Mesenchymal stem cell (in vitro differentiated cells and primary cell): ENCODE results near the gene SEC14L5.

Experiments
- DNase-seq: peaks from one replicate; pipeline ENCODE4 v3.0.0-alpha.2; 2013
- H2AFZ ChIP-seq: one replicate; pipeline ENCODE4 v1.6.1; 2013; ENCODE audit warnings: low read depth, mild to moderate bottlenecking, control low read depth, inconsistent platforms, low read length, moderate library complexity
- H2AK5ac ChIP-seq: 2 replicates; pipeline ENCODE4 v1.6.1; 2013; ENCODE audit warnings: low read length, moderate library complexity, mild to moderate bottlenecking, inconsistent platforms; ENCODE audit not compliant: severe bottlenecking
- H2BK120ac ChIP-seq: one replicate; pipeline ENCODE4 v1.6.1; 2013; ENCODE audit warnings: low read depth, mild to moderate bottlenecking, inconsistent platforms, low read length, moderate library complexity
- H2BK12ac ChIP-seq, 2 experiments: one replicate each; pipeline ENCODE4 v1.6.1; 2013; ENCODE audit warnings: inconsistent platforms in 2 of 2, low read length in 2 of 2, mild to moderate bottlenecking in 2 of 2, moderate library complexity in 2 of 2, control low read depth in 1 of 2
- H2BK15ac ChIP-seq: one replicate; pipeline ENCODE4 v1.6.1; 2013; ENCODE audit warnings: mild to moderate bottlenecking, low read depth, inconsistent platforms; ENCODE audit not compliant: poor library complexity, severe bottlenecking
- H2BK5ac ChIP-seq: 2 replicates; pipeline ENCODE4 v1.6.1; 2013; ENCODE audit warnings: low read depth, mild to moderate bottlenecking, low read length, control low read depth, inconsistent platforms; ENCODE audit not compliant: poor library complexity, severe bottlenecking
- H3K14ac ChIP-seq, 2 experiments: one replicate each; pipeline ENCODE4 v1.6.1; 2013; ENCODE audit warnings: inconsistent platforms in 2 of 2, low read length in 2 of 2, control low read depth in 1 of 2, mild to moderate bottlenecking in 1 of 2, moderate library complexity in 1 of 2
- H3K18ac ChIP-seq, 2 experiments: one replicate each; pipeline ENCODE4 v1.6.1; 2013; ENCODE audit warnings: inconsistent platforms in 2 of 2, low read length in 2 of 2, control low read depth in 1 of 2, low read depth in 1 of 2, mild to moderate bottlenecking in 1 of 2
- H3K23ac ChIP-seq, 2 experiments: one replicate each; pipeline ENCODE4 v1.6.1; 2013; ENCODE audit warnings: inconsistent platforms in 2 of 2, low read length in 2 of 2, mild to moderate bottlenecking in 2 of 2, moderate library complexity in 2 of 2, control low read depth in 1 of 2
- H3K27ac ChIP-seq: 2 replicates; pipeline ENCODE4 v1.5.1; 2013; ENCODE audit warnings: mild to moderate bottlenecking, moderate library complexity, low read length, control low read depth, inconsistent platforms; ENCODE audit not compliant: poor library complexity, severe bottlenecking
- H3K27me3 ChIP-seq, 2 experiments: 2 replicates each; pipeline versions ENCODE4 v1.6.1 to v1.7.0; 2013; ENCODE audit warnings: low read length in 2 of 2, mild to moderate bottlenecking in 2 of 2, moderate library complexity in 2 of 2, control low read depth in 1 of 2, inconsistent platforms in 1 of 2; ENCODE audit not compliant: control insufficient read depth in 1 of 2, insufficient read depth in 1 of 2
- H3K36me3 ChIP-seq, 2 experiments: 2 replicates each; pipeline versions ENCODE4 v1.6.1 to v1.7.0; 2013; ENCODE audit warnings: low read length in 2 of 2, control low read depth in 1 of 2, inconsistent platforms in 1 of 2, low read depth in 1 of 2, mild to moderate bottlenecking in 1 of 2; ENCODE audit not compliant: insufficient read depth in 2 of 2, control insufficient read depth in 1 of 2
- H3K4ac ChIP-seq, 2 experiments: one replicate each; pipeline ENCODE4 v1.6.1; 2013; ENCODE audit warnings: inconsistent platforms in 2 of 2, low read length in 2 of 2, mild to moderate bottlenecking in 2 of 2, moderate library complexity in 2 of 2, control low read depth in 1 of 2, low read depth in 1 of 2
- H3K4me1 ChIP-seq: 2 replicates; pipeline ENCODE4 v1.6.1; 2013; ENCODE audit warnings: low read depth, low read length, control low read depth; ENCODE audit not compliant: control insufficient read depth, insufficient read depth
- H3K4me2 ChIP-seq: 2 replicates; pipeline ENCODE4 v1.6.1; 2013; ENCODE audit warnings: low read length, mild to moderate bottlenecking, inconsistent platforms; ENCODE audit not compliant: poor library complexity, severe bottlenecking
- H3K4me3 ChIP-seq, 2 experiments: 2 replicates each; pipeline versions ENCODE4 v1.5.1 to v1.7.0; 2013; ENCODE audit warnings: low read length in 2 of 2, mild to moderate bottlenecking in 2 of 2, control low read depth in 1 of 2, low read depth in 1 of 2; ENCODE audit not compliant: insufficient read depth in 1 of 2
- H3K79me1 ChIP-seq: replicated peaks from 2 replicates; pipeline ENCODE4 v1.6.1; 2013; ENCODE audit warnings: mild to moderate bottlenecking, control low read depth, low read length, inconsistent platforms; ENCODE audit not compliant: poor library complexity, severe bottlenecking
- H3K9ac ChIP-seq: 2 replicates; pipeline ENCODE4 v1.7.0; 2013; ENCODE audit warnings: mild to moderate bottlenecking, low read length, moderate library complexity
- H3K9me3 ChIP-seq: 2 replicates; pipeline ENCODE4 v1.7.0; 2013; ENCODE audit warnings: mild to moderate bottlenecking, low read length; ENCODE audit not compliant: control insufficient read depth
- H4K8ac ChIP-seq: one replicate; pipeline ENCODE4 v1.6.1; 2013; ENCODE audit warnings: inconsistent platforms, mild to moderate bottlenecking, low read length, moderate library complexity
- H4K91ac ChIP-seq: one replicate; pipeline ENCODE4 v1.6.1; 2013; ENCODE audit warnings: mild to moderate bottlenecking, low read length, inconsistent platforms
- WGBS: methylation state at CpG from one replicate; pipeline ENCODE4 v1.1.7; 2013; ENCODE audit warnings: mixed read lengths; 5-methylcytosine and 5-hydroxymethylcytosine counted together

The SEC14L5 gene

GRCh38 chr16:5007256-5007655 is 49.1 kb downstream of the SEC14L5 start:
- no peak overlapping the region for H3K18ac ChIP-seq
- H3K4me3 ChIP-seq = no peak overlapping the region
- H3K4ac ChIP-seq = no peak overlapping the region
- H3K27me3 ChIP-seq = peaks cover 37 to 41% of the 10 kb centered on the region in 2 experiments
- no peak overlapping the region for H3K9ac ChIP-seq
- H3K36me3 ChIP-seq = no peaks in the 10 kb centered on the region
- H3K79me1 ChIP-seq = no peaks in the 10 kb centered on the region
- no peaks in the 10 kb centered on the region for H3K4me1 ChIP-seq
- no peak overlapping the region for H4K91ac ChIP-seq
- H3K4me2 ChIP-seq = no peak overlapping the region
- no peak overlapping the region for H2BK120ac ChIP-seq
- H2BK12ac ChIP-seq = no peak overlapping the region
- no peak overlapping the region for H3K27ac ChIP-seq
- no peak overlapping the region for H2BK15ac ChIP-seq
- no peak overlapping the region for H2AFZ ChIP-seq
- no peaks in the 10 kb centered on the region for H3K9me3 ChIP-seq
- no peak overlapping the region for H4K8ac ChIP-seq
- no peak overlapping the region for H2BK5ac ChIP-seq
- H3K23ac ChIP-seq = no peak overlapping the region
- no peak overlapping the region for H2AK5ac ChIP-seq
- 86% methylated on average over 7 of the region's 10 CpGs for WGBS
- no peak for DNase-seq
- no peak overlapping the region for H3K14ac ChIP-seq

GRCh38 chr16:5008311-5008731 is 50.2 kb downstream of the SEC14L5 start:
- H3K4me3 ChIP-seq = no peak overlapping the region
- H3K4me2 ChIP-seq = no peak overlapping the region
- peaks cover 37 to 39% of the 10 kb centered on the region in 2 experiments for H3K27me3 ChIP-seq
- no peak overlapping the region for H2BK12ac ChIP-seq
- H3K14ac ChIP-seq = no peak overlapping the region
- H3K18ac ChIP-seq = no peak overlapping the region
- no peaks in the 10 kb centered on the region for H3K36me3 ChIP-seq
- no peak overlapping the region for H2AFZ ChIP-seq
- peak overlapping the region in 1 of 2 experiments; percentile 40 for H3K23ac ChIP-seq
- DNase-seq = no peak
- H2AK5ac ChIP-seq = no peak overlapping the region
- no peak overlapping the region for H2BK120ac ChIP-seq
- H3K4me1 ChIP-seq = no peaks in the 10 kb centered on the region
- H3K27ac ChIP-seq = no peak overlapping the region
- H3K79me1 ChIP-seq = no peaks in the 10 kb centered on the region
- no peak overlapping the region for H3K4ac ChIP-seq
- no peak overlapping the region for H4K91ac ChIP-seq
- no peak overlapping the region for H3K9ac ChIP-seq
- no peak overlapping the region for H4K8ac ChIP-seq
- H3K9me3 ChIP-seq = no peaks in the 10 kb centered on the region
- H2BK5ac ChIP-seq = no peak overlapping the region
- 87% methylated on average over 18 of the region's 18 CpGs for WGBS
- H2BK15ac ChIP-seq = no peak overlapping the region

GRCh38 chr16:5010576-5011329 is 52.6 kb downstream of the SEC14L5 start:
- no peaks in the 10 kb centered on the region for H3K79me1 ChIP-seq
- H2BK120ac ChIP-seq = no peak overlapping the region
- no peaks in the 10 kb centered on the region for H3K4me1 ChIP-seq
- H2AFZ ChIP-seq = no peak overlapping the region
- no peak overlapping the region for H4K91ac ChIP-seq
- no peak overlapping the region for H3K9ac ChIP-seq
- H3K4ac ChIP-seq = no peak overlapping the region
- peaks cover 26 to 30% of the 10 kb centered on the region in 2 experiments for H3K27me3 ChIP-seq
- no peak overlapping the region for H3K27ac ChIP-seq
- H3K18ac ChIP-seq = no peak overlapping the region
- H3K36me3 ChIP-seq = no peaks in the 10 kb centered on the region
- H3K4me3 ChIP-seq = no peak overlapping the region
- no peak overlapping the region for H3K14ac ChIP-seq
- no peak overlapping the region for H2BK5ac ChIP-seq
- no peak for DNase-seq
- H2BK12ac ChIP-seq = no peak overlapping the region
- H3K9me3 ChIP-seq = no peaks in the 10 kb centered on the region
- no peak overlapping the region for H3K4me2 ChIP-seq
- H2AK5ac ChIP-seq = no peak overlapping the region
- no peak overlapping the region for H2BK15ac ChIP-seq
- 76% methylated on average over 15 of the region's 15 CpGs for WGBS
- H4K8ac ChIP-seq = no peak overlapping the region
- peak overlapping the region in 1 of 2 experiments; percentile 78 for H3K23ac ChIP-seq

GRCh38 chr16:5011637-5012036 is 53.5 kb downstream of the SEC14L5 start:
- no peak overlapping the region for H2BK12ac ChIP-seq
- no peak overlapping the region for H3K4ac ChIP-seq
- H3K4me3 ChIP-seq = no peak overlapping the region
- H3K27me3 ChIP-seq = peaks cover 29 to 38% of the 10 kb centered on the region in 2 experiments
- DNase-seq = no peak
- H2AK5ac ChIP-seq = no peak overlapping the region
- no peak overlapping the region for H3K9ac ChIP-seq
- H3K9me3 ChIP-seq = no peaks in the 10 kb centered on the region
- no peak overlapping the region for H4K8ac ChIP-seq
- H2BK5ac ChIP-seq = no peak overlapping the region
- no peak overlapping the region for H3K4me2 ChIP-seq
- H3K36me3 ChIP-seq = no peaks in the 10 kb centered on the region
- H3K27ac ChIP-seq = no peak overlapping the region
- no peak overlapping the region for H4K91ac ChIP-seq
- no peak overlapping the region for H3K14ac ChIP-seq
- H3K4me1 ChIP-seq = no peaks in the 10 kb centered on the region
- H3K79me1 ChIP-seq = no peaks in the 10 kb centered on the region
- no peak overlapping the region for H2AFZ ChIP-seq
- H3K23ac ChIP-seq = no peak overlapping the region
- H2BK120ac ChIP-seq = no peak overlapping the region
- H3K18ac ChIP-seq = no peak overlapping the region
- H2BK15ac ChIP-seq = no peak overlapping the region
- WGBS = 65% methylated on average over 4 of the region's 4 CpGs
